ENCODE measurements around the gene PRIM2.
"Not testable (repeated sequence)": the region's sequence is repeated elsewhere in the genome, so short reads cannot be mapped to it uniquely, and the experiment has no call there.

Gene PRIM2

DNA sequence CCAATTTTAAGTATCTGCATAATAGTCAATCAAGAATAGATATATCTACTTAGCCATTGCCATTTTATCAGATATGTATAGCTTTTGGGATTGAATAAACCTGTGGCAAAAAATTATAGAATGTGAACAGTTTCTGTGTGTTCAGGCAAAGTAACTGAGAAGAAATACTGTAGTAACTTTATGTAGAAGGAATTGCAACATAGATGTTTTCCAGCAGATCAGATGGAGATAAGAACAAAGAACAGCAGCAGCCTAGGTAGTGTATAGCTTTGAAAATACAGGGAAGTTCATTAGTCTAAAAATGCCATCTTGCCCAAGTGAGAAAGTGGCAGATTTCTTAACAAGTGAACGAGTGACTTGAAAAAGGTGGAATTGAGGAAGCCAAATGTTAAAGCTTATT lies 197.7 kb downstream of the PRIM2 start:
- DNase-seq = not testable (repeated sequence)

DNA sequence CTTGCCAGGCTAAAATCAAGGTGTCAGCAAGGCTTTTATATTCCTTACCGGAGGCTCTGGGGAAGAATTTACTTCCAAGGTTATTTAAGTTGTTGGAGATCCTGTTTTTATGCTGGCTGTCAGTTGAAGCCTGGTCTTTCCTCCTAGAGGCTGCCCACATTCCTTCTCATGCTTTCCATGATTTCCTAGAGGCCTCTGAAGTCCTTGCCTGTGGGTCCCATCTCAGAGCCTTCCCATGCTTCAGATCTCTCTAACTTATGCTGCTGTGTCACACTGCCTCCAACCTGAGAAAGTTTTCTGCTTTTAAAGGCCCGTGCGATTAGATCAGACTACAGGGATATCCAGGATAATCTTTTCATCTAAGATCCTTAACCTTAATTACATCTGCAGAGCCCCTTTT lies 198.4 kb downstream of the PRIM2 start:
- DNase-seq = not testable (repeated sequence)

DNA sequence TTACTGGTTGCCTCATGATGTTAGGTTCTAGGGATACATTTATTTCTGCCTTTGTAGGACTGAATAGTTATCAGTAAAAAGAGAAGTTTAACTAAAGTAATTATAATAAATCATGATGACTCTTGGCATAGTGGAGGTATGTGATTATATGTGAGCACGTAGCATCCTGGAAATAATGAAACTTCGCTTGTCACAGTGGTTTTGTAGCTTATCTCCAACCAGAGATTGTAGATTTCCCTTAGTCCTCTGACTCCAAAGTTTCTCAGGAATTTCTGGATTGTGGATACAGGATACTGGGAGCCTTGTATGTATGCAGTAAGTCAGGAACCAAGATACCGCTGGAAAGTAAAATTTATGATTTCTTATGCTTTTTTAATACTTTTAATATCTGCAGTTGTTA lies 199.3 kb downstream of the PRIM2 start:
- not testable (repeated sequence) for DNase-seq

DNA sequence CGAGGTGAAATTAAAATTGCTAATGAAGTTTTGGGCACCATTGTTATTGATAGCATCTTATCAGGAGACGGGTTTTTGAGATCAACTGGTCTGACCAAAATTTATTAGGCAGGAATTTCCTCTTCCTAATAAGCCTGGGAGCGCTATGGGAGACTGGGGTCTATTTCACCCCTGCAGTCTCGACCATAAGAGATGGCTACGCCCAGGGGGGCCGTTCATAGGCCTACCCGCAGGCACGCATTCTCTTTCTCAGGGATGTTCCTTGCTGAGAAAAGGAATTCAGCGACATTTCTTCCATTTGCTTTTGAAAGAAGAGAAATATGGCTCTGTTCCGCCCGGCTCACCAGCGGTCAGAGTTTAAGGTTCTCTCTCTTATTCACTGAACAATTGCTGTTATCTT lies 201.8 kb downstream of the PRIM2 start:
- not testable (repeated sequence) for DNase-seq

DNA sequence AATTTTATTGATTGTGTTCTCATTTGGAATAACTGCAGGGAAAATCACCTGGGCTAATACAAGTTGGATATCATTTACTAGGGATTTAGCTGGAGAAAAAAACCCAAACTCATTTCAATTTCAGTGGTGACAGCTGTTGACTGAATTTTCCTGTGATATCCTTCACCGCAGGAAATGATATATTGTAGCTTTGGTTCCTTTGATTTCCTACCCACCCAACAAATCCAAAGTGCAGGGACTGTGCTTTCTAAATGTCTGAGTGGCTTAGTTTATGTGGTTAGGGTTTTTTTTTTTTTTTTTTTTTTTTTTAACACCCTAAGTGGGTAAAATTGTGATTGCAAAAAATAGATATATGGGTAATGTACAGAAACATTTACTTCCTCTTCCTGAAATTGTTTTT lies 203.7 kb downstream of the PRIM2 start:
- not testable (repeated sequence) for DNase-seq

DNA sequence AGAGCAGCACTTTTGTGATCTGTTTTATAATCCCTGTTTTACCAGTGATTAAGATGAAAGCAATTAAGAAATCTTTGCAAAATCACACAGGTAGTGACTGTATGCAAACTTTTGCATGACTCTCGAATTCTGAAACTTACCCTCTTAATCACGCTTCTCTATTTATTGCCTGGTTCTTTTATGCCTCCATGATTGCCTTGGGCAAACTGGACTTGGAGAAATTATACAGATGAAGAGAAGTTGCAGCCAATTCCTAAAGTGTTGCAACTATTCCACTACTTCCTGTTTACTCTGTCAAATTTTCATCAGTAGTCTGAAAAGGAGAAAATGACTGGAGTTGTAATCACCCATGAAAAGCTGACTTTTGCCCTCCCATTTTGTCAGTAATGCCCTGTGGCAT lies 205.8 kb downstream of the PRIM2 start:
- not testable (repeated sequence) for DNase-seq

DNA sequence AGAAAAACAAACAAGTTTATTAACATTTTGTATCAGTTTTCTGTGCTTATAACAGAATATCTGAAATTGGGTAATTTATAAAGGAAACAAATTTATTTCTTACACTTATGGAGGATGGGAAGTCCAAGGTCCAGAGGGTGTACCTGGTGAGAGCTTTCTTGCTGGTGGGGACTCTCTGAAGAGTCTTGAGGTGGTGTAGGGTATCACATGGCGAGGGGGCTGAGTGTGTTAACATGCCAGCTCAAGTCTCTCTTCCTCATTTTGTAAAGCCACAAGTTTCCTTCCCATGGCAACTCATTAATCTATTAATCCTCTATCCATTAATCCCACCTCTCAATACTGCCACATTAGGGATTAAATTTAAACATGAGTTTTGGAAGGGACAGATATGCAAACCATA lies 212.3 kb downstream of the PRIM2 start:
- not testable (repeated sequence) for DNase-seq

DNA sequence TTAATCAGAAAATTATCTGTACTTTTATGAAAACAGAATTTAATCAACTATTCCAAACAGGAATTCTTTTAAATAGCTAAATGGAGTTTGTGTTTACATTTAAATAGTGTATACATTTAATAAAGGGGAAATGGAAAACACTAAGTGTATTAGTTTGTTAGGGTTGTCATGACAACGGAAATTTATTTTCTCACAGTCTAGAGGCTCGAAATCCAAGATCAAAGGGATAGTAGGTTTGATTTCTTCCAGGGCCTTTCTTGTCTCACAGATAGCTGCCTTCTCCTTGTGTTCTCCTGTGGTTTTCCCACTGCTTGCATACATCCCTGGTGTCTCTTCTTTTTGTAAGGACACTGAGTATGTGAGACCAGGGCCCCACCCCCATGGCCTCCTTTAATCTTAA lies 215.2 kb downstream of the PRIM2 start:
- DNase-seq = not testable (repeated sequence)

DNA sequence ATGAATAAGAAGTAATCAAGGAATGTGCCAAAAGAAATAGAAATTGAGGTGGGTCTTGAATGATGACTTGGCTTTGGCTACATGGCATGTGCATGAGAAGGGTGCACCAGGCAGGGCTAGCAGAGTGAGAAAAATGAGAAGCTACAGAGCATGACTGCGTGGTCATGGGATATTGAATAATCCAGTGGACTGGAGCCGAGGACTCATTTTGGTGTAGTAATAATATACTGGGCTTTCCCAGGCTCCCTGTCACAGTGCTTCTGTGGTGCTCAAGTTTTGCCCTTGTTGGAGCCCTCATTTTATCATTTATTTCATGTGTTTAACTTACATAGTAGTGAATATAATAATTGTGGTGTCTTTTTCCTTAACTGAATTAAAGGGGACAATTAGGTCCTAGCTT lies 217.7 kb downstream of the PRIM2 start:
- DNase-seq = peak; percentile 18

DNA sequence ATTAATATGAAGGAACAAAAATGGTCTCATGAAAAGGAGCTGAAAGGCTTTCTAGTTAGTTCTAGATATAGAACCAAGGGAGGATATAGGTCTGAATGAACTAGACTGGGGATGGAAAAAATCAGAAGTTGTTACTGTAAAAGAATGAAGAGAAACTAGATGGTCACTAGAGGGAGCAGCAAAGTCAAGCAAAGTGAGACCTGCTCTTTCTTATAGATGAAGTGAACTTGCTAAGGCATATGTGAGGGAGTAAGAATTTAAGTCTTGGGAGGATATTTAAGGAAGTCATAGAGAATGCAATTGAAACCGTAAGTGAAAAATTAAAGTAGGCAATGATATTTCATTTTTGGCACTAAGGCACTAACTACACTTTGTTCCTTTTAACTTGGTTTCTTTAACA lies 218.6 kb downstream of the PRIM2 start:
- peak; percentile 45 for DNase-seq

DNA sequence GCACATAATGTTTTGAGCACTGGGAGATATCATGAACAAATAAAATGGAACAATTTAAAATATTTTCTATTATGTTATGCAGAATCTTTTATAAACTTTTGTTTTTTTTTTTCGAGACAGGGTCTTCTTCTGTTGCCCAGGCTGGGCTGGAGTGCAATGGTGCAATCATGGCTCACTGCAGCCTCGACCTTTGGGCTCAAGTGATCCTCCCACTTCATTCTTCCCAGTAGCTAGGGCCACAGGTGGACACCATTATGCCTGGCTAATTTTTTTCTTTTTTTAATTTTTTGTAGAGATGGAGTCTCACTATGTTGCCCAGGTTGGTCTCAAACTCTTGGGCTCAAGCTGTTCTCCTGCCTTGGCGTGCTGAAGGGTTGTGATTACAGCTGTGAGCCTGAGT lies 220.5 kb downstream of the PRIM2 start:
- not testable (repeated sequence) for DNase-seq

DNA sequence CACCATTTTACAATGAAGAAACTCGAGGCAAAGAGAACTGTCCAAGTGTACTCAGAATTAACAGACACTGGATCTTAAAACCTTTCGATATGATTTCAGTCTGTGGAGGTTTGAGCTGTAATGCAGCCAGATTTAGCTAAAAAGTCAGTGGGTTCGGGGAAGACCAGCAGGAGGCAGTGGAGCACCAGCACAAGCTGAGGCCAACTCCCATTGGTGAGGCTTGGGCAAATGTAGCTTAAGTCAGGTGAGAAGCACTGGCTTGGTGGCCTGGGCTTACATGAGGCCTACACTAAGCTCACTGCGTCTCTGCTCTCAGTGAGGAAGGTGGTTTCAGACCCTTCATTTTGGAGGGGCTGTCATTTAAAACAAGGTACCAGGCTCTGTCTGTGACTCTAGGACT lies 234.5 kb downstream of the PRIM2 start:
- not testable (repeated sequence) for DNase-seq

DNA sequence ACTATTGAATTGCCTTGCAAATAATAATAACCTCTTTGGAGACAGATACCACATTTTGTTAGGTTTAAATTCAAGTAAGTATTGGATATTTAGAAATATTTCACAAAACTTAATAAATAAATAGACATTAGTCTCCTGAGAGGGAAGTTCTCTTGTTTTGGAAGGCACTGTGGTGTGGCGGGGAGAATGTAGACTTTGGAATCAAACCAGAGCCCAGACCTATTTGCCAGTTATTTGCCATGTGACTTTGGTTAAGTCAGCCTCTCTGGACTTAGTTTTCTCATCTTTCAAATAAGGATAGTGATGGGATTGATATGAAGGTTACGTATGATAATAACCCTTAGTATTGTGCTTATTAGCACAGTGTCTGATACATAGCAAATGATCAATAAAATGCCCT lies 240.4 kb downstream of the PRIM2 start:
- not testable (repeated sequence) for DNase-seq

DNA sequence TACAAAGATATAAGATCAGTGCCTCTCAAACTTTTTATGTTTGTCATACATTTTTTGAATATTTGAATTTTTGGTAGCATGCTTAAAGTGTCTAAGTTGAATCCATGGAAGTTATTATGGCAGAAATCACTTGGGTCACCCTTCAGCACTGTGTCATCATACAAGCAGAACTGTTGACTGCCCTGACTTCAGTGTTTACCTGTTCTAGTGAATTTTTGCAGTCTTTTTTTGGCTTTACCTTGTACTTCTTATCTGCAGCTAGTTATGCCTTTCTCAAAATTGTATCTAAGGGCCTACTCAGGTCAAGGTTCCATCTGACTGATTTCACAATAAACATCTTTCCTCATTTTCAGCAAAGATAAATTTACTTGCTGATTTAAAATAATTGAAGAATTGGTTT lies 241.7 kb downstream of the PRIM2 start:
- not testable (repeated sequence) for DNase-seq

DNA sequence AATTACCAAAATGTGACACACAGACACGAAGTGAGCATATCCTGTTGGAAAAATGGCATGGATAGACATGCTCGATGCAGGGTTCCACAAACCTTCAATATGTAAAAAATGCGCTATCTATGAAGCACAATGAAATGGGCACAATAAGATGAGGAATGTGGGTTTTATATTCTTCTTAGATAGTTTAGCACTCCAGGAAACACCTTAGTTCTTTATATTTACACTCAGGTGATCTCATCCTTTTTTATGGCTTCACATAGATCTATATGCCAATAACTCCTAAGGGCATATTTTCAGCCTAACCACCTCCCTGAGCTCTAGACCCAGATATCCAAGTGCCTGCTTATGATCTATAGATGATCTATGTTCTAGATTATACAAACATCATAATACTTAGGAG lies 244.8 kb downstream of the PRIM2 start:
- DNase-seq = not testable (repeated sequence)

DNA sequence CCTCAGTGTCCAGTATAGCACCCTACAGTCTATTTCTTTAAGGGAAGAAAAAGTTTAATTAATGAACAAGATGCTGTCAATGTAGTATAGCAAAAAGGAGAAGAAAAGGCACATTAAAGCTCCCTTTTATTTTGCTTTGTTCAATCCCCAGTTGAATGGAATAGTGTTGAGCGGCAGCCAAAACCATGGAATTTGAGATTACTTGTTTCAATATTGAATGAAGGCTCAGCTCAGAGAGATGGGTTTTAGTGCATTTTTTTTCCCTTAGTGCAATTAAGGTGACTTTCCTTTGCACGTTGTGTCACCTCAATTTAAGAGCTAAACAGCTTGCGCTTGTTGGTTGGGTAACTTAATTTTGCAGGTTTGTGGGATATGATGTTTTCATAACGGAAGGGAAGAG lies 254.7 kb downstream of the PRIM2 start:
- DNase-seq = not testable (repeated sequence)

DNA sequence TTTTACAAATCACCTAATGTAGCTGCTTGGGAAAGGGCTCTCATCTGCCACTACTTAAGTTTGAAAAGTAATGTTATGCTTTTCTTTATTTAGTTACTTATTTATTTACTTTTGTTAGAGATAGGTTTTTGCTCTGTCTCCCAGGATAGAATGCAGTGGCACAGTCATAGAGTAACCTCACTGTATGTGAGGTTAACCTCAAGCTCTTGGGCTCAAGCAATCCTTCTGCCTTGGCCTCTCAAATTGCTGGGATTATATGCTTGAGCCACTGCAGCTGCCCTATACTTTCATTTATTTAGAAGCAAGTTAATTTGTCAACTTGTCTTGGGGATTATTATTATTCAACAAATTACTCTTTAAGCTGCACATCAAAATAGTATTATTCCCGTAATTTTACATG lies 255.4 kb downstream of the PRIM2 start:
- not testable (repeated sequence) for DNase-seq

DNA sequence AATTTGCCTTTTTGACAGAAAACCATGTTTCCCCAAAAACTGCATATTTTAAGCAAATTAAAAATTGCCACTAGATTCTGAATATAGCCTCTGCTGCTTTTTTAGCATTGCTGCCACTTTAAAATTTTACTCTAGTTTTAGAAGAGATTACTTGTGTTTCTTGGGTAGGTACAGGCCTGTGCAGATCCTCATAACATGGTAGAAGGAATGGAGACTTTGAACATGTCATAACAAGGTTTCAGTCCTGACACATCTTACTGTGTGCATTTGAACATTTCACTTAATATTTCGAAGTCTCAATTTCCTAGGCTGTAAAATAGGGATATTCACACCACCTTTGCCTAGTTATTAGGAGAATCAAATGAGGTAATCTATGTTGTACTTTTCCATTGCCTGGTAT lies 259.6 kb downstream of the PRIM2 start:
- DNase-seq = not testable (repeated sequence)

DNA sequence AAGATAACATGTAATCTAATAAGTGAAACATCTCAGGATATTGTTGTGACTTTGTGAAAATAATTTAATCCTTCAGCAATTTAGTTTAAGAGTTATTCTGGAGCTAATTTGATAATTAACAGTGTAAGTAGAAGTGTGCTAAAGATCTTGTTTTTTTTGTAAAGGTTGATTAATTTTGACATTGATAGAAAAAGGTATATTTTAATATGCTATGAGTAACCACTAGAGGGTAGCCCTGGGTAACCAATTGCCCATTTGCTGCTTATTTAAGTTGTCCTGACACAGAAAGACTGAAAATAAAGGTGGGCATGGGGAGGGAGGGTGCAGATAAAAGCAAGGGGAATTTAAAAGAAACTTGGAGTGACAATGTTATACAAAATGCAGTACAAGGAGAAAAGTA lies 262.1 kb downstream of the PRIM2 start:
- DNase-seq = peak; percentile 0

DNA sequence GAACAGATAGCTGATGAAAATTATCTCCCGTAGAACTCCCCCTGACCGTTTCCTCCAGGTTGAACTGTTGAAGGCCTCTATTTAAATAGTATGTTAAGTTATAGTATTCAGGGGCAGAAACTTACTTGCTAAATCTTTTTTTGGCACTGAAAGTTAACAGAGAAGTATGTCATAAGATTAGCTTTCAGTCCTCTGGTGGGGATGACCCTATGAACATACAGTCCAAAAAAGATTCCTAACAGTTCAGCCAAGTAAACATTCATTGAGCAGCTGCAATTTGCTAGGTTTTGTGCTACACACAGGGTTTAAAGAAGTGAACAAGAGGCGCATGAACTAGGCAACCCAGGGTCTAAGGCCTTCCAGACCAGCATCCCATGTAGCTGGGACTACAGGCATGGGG lies 264.2 kb downstream of the PRIM2 start:
- not testable (repeated sequence) for DNase-seq

DNA sequence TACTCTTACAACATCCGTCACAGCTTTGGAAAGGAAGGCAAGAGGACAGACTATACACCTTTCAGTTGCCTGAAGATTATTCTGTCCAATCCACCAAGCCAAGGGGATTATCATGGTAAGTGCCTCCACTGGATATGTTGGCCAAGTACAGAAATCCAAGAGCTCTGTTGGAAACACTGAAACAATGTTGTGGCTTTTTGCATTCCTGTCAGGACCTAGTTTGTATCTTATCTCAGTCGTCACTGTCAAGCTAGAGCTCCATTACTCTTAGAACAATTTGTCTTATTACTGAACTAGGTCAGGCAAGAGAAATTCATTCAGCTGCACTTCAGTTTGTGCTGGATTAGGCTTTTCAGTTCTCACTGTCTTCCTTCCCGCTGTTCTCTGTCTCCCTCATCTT lies 283.7 kb downstream of the PRIM2 start:
- DNase-seq = not testable (repeated sequence)

DNA sequence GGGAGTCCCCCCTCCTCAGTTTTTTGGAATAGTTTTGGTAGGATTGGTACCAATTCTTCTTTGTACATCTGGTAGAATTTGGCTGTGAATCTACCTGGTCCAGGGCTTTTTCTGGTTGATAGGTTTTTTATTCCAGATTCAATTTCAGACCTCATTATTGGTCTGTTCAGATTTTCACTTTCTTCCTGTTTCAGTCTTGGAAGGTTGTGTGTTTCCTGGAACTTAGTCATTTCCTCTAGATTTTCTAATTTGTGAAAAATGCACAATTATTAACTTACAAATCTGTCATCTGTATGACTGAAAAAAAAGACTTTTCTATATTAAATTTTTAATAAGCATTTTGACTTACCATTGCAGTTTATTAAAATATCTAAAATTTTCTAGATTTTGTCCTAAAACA lies 287.9 kb downstream of the PRIM2 start:
- peak; percentile 20 for DNase-seq

DNA sequence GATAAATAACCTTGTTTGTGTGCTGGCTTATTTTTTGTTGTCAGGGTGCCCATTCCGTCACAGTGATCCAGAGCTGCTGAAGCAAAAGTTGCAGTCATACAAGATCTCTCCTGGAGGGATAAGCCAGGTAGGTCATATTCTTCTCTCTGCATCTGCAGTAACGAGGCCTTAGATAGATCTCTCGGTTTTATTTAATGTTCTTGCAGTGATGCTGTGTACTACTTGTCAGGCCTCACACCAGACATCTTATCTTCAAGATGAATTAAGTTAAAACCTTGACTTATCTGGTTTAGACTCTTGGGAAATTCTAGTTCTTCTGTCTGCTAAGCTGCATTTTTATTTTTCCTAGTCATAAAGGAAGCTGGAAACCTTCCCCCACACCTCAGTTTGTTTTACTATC lies 288.9 kb downstream of the PRIM2 start:
- not testable (repeated sequence) for DNase-seq

DNA sequence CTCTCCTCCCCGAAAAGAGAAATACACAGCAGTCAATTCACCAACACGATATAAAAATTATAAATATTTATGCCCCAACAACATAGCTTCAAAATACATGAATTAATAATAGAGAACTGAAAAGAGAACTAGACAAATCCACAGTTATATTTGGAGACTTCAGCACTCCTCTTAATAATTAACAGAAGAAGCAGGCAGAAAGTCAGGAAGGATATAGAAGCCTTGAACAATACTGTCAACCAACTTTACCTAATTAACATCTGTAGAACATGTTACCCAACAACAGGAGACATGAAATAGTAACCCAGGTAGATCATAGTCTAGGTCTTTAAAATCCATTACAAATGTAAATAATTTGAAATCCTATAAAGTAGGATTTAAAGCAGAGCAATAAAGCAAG lies 293.2 kb downstream of the PRIM2 start:
- not testable (repeated sequence) for DNase-seq

DNA sequence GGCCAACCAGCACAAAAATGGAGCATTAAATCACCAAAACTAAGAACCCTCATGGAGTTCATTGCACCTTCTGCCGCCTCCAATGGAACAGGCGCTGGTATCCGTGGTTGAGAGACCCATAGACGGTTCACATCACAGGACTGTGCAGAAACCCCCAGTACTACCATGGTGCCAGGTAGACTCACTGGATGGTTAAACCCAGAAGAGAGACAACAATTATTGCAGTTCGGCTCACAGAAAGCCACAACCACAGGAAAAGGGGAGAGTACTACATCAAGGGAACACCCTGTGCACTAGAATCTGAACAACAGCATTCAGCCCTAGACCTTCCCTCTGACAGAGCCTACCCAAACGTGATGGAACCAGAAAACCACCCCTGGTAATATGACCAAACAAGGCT lies 301.5 kb downstream of the PRIM2 start:
- DNase-seq = not testable (repeated sequence)

DNA sequence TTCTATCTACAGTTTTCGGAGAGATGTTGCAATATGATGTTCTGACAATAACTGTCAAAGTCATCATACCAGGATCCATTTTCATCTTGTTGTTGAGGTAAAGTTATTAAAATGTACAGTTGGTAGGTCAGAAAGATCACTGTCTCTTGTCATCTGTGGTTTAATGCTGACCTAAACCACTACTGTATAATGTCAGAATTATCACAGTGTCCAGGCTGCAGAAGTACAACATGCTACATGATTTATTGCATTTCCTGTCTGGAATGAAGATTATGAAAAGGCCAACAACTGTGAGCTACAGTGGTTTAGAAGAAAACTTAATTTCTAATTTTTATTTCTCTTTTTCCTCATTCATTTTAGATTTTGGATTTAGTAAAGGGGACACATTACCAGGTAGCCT lies 314.3 kb downstream of the PRIM2 start:
- not testable (repeated sequence) for DNase-seq

All from HCEC 1CT (cell line).